SK-N-MC (cell line): ENCODE data around the gene MLEC.

Source experiments
- EZH2 ChIP-seq: fragments of 200-600 bp; sonication (generic); IDR thresholded peaks from one replicate; pipeline ENCODE4 v1.6.1; 2017; ENCODE audit warnings: antibody characterized with exemption
- FOXP2 ChIP-seq: optimal IDR thresholded peaks from 2 replicates; pipeline ENCODE3; 2011; ENCODE audit warnings: mild to moderate bottlenecking, moderate library complexity; ENCODE audit not compliant: insufficient read depth; ENCODE audit errors: extremely low read length, control extremely low read depth
- POLR2AphosphoS5 ChIP-seq: IDR thresholded peaks from 2 replicates; pipeline ENCODE4 v1.6.1; 2012; ENCODE audit warnings: mild to moderate bottlenecking, low read depth, low read length, borderline replicate concordance

DNA sequence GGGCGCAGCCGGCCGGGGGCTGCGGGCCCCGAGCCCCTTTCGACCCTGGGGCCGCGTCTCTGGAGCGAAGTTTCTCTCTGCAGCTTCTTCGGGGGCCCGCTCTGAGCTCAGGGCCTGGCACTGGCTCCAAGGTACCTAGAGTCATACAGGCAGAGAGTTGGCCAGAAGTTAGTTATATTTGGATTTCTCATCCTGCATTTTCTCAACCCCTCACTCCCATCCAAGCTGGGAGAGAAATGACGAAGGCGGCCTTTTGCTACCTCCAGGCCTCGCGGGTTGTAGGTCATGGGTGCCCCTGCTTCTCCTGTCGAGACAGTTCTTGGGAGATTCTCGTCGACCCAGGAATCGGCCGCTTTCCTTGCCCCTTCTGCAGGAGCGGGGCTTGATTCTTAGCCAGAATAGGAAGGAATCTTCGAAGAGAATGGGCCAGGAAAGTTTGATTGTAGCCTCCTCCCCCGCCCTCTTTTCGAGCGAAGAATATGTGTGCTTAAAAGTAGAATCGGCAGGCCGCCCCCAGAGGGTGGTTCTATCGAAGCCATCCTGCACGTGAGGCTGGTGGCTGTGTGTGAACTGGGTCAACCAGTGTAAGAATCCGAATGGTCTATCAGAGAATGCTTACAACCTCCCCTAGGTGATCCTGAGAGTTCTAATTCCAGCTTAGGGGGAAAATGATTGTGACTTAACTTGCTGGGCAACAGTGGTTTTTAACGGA, 785 bp downstream of the MLEC start:
- no peak for TF ChIP-seq EZH2
- TF ChIP-seq POLR2AphosphoS5: no peak
- no peak for TF ChIP-seq FOXP2
